Measurements from ENCODE around the gene VEZT.
"Not testable (repeated sequence)": the region's sequence is repeated elsewhere in the genome, so short reads cannot be mapped to it uniquely, and the experiment has no call there.

The VEZT gene

DNA sequence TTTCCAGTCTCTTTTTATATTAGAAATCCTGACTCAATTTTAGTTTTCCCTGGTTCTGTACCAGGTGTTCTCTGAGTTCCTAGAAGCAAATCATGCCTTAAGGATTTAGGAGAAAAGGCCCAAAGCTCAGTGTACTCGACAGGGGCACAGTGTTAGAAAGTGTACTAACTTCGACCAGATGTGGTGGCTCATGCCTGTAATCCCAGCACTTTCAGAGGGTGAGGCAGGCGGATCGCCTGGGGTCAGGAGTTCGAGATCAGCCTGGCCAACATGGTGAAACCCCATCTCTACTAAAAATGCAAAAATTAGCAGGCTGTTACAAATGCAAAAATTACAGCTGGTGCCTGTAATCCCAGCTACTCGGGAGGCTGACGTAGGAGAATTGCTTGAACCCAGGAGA is 12.0 kb downstream of the VEZT start:
- Histone ChIP-seq H3K9ac (ENCODE audit: low read depth, low read length) (no peak overlapping the region), H3K4me1 (ENCODE audit: insufficient read depth, low read length) (0 out of 2 replicates have a peak, but pooled peaks cover under 1% of the 10 kb centered on the region), H3K4me3 (ENCODE audit: low read length) (no peak overlapping the region), H3K27ac (ENCODE audit: low read length) (no peak overlapping the region), H3K36me3 (ENCODE audit: insufficient read depth, low read depth, low read length) (peaks cover 12% of the 10 kb centered on the region; the same call in 1 of the 2 replicates), H3K27me3 (ENCODE audit: insufficient read depth, low read length) (no peaks in the 10 kb centered on the region), H3K9me3 (ENCODE audit: insufficient read depth, low read depth, low read length) (no peaks in the 10 kb centered on the region)

DNA sequence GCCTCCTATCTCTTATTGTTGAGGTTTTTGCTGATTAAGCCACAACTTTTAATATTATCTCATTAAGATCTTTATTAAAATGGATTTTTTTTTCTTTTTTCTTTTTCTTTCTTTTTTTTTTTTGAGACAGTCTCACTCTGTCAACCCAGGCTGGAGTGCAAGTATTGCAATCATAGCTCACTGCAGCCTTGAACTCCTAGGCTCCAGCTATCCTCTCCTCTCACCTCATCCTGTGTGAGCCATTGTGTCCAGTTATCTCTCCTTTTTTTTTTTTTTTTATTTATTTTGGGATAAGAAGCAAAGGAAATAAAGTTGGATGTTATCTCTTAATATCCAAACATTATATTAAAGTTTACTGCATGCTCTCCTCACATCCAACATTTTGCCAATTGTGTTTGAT is 12.7 kb downstream of the VEZT start:
- H3K9ac ChIP-seq (ENCODE audit: low read depth, low read length): no peak overlapping the region
- no peaks in the 10 kb centered on the region for H3K9me3 ChIP-seq (ENCODE audit: insufficient read depth, low read depth, low read length)
- 0 out of 2 replicates have a peak, but pooled peaks cover 8% of the 10 kb centered on the region for H3K36me3 ChIP-seq (ENCODE audit: insufficient read depth, low read depth, low read length)
- no peak overlapping the region for H3K27ac ChIP-seq (ENCODE audit: low read length)
- H3K27me3 ChIP-seq (ENCODE audit: insufficient read depth, low read length): no peaks in the 10 kb centered on the region
- no peaks in the 10 kb centered on the region for H3K4me1 ChIP-seq (ENCODE audit: insufficient read depth, low read length)
- no peak overlapping the region for H3K4me3 ChIP-seq (ENCODE audit: low read length)

DNA sequence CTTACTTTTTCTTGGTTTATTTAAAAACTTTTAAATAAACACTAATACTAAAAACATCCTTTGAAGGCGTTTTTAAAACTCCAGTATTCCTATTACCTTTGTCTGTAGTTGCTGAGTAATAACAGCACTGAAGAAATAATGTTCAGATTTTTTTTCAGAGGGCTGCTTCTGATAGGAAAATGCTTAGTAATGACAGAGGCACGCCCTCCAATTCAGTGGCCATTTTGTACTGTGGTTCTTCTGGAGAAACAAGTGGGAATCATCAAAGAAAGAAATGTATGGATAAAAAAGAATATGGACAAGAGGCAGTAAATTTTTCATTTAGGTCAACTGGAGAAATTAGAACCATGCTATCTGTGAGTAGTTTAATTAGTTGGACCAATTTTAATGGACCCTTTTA is 13.6 kb downstream of the VEZT start:
- Histone ChIP-seq H3K4me1 (ENCODE audit: insufficient read depth, low read length) (no peaks in the 10 kb centered on the region), H3K9ac (ENCODE audit: low read depth, low read length) (no peak overlapping the region; the same call in 1 of the 2 replicates), H3K4me3 (ENCODE audit: low read length) (no peak overlapping the region), H3K27ac (ENCODE audit: low read length) (no peak overlapping the region), H3K36me3 (ENCODE audit: insufficient read depth, low read depth, low read length) (0 out of 2 replicates have a peak, but pooled peaks cover 8% of the 10 kb centered on the region), H3K9me3 (ENCODE audit: insufficient read depth, low read depth, low read length) (no peaks in the 10 kb centered on the region), H3K27me3 (ENCODE audit: insufficient read depth, low read length) (no peaks in the 10 kb centered on the region)

DNA sequence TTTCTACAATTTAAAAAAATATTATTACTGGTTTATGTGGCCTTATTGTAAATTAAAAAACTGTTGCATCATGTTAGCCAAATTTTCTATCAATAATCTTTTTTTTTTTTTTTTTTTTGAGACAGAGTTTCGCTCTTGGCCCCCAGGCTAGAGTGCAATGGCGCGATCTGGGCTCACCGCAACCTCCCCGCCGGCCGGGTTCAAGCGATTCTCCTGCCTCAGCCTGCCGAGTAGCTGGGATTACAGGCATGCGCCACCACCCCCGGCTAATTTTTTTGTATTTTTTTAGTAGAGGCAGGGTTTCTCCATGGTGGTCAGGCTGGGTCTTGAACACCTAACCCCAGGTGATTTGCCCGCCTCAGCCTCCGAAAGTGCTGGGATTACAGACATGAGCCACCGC is 16.6 kb downstream of the VEZT start:
- H3K9ac ChIP-seq (ENCODE audit: low read depth, low read length); H3K27ac ChIP-seq (ENCODE audit: low read length); H3K9me3 ChIP-seq (ENCODE audit: insufficient read depth, low read depth, low read length); H3K36me3 ChIP-seq (ENCODE audit: insufficient read depth, low read depth, low read length); H3K4me3 ChIP-seq (ENCODE audit: low read length); H3K4me1 ChIP-seq (ENCODE audit: insufficient read depth, low read length); H3K27me3 ChIP-seq (ENCODE audit: insufficient read depth, low read length): not testable (repeated sequence)

DNA sequence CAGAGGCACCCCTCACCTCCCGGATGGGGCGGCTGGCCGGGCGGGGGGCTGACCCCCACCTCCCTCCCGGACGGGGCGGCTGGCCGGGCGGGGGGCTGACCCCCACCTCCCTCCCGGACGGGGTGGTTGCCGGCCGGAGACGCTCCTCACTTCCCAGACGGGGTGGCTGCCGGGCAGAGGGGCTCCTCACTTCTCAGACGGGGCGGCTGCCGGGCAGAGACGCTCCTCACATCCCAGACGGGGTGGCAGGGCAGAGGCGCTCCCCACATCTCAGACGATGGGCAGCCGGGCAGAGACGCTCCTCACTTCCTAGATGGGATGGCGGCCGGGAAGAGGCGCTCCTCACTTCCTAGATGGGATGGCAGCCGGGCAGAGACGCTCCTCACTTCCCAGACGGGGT is 18.0 kb downstream of the VEZT start:
- not testable (repeated sequence) for H3K4me1 ChIP-seq (ENCODE audit: insufficient read depth, low read length); H3K36me3 ChIP-seq (ENCODE audit: insufficient read depth, low read depth, low read length); H3K9me3 ChIP-seq (ENCODE audit: insufficient read depth, low read depth, low read length); H3K9ac ChIP-seq (ENCODE audit: low read depth, low read length); H3K27ac ChIP-seq (ENCODE audit: low read length); H3K4me3 ChIP-seq (ENCODE audit: low read length); H3K27me3 ChIP-seq (ENCODE audit: insufficient read depth, low read length)

DNA sequence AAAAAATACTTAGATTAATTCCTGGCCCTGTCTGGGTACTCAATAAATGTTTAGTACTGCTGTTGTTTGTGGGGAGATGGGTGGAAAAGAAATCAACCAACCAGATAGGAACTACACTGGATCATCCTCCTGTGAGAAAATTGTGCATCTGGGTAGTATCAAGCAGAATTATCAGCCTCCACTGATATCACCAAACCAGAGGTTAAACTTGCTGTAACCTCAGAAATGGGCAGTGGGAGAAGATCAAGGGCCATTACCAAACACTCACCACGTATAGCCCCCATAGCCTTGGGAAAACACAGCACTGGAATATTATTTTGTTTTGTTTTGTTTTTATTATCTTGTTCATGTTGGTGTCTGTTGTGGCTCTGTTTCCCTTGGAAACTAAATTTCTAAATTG is 19.7 kb downstream of the VEZT start:
- Histone ChIP-seq H3K4me1 (ENCODE audit: insufficient read depth, low read length) (no peaks in the 10 kb centered on the region), H3K9me3 (ENCODE audit: insufficient read depth, low read depth, low read length) (no peaks in the 10 kb centered on the region), H3K27ac (ENCODE audit: low read length) (no peak overlapping the region), H3K9ac (ENCODE audit: low read depth, low read length) (no peak overlapping the region), H3K36me3 (ENCODE audit: insufficient read depth, low read depth, low read length) (peaks cover 14% of the 10 kb centered on the region; the same call in 1 of the 2 replicates), H3K27me3 (ENCODE audit: insufficient read depth, low read length) (no peaks in the 10 kb centered on the region), H3K4me3 (ENCODE audit: low read length) (no peak overlapping the region)

DNA sequence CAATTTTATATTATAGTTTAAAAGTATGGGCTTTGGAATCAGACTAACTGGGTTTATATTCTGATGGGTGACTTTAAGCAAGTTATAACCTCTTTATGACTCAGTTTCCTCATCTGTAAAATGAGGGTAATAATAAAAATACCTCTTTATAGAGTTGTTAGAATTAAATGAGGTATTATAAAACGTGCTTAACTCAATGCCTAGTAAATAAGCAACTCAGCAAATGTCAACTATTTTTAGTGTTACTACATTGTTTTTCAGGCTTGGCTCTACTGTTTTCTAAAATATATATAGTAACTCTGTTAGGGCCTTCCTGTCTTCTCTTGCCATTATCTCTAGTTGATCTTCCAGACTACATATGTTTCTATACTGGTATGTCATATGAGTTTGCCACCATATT is 20.5 kb downstream of the VEZT start:
- Histone ChIP-seq H3K4me3 (ENCODE audit: low read length) (no peak overlapping the region), H3K27ac (ENCODE audit: low read length) (no peak overlapping the region), H3K9ac (ENCODE audit: low read depth, low read length) (no peak overlapping the region), H3K27me3 (ENCODE audit: insufficient read depth, low read length) (no peaks in the 10 kb centered on the region), H3K4me1 (ENCODE audit: insufficient read depth, low read length) (no peaks in the 10 kb centered on the region), H3K36me3 (ENCODE audit: insufficient read depth, low read depth, low read length) (peaks cover 22% of the 10 kb centered on the region; the same call in 1 of the 2 replicates), H3K9me3 (ENCODE audit: insufficient read depth, low read depth, low read length) (no peaks in the 10 kb centered on the region)

DNA sequence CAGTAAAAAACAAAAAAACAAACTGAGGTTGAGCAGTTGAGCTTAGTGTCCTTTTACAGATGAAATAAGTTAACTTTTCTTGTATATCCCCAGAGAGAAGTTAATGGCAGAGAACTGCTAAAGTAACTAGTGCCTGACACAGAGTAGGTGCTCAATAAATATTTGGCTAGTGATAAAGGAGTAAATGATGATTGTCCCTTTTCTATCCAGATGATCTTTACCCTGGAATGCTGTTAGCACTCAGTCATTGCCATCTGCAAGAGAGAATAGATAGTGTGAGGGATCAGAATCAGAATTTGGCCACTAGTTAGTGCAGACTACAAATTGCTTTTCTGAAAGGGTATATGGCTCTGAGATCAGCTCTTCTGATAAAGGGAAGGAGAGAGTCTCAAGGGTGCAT is 21.6 kb downstream of the VEZT start:
- no peak overlapping the region for H3K9ac ChIP-seq (ENCODE audit: low read depth, low read length)
- H3K27me3 ChIP-seq (ENCODE audit: insufficient read depth, low read length): no peaks in the 10 kb centered on the region
- no peak overlapping the region for H3K27ac ChIP-seq (ENCODE audit: low read length)
- no peaks in the 10 kb centered on the region for H3K9me3 ChIP-seq (ENCODE audit: insufficient read depth, low read depth, low read length)
- no peaks in the 10 kb centered on the region for H3K4me1 ChIP-seq (ENCODE audit: insufficient read depth, low read length)
- H3K4me3 ChIP-seq (ENCODE audit: low read length): no peak overlapping the region
- peaks cover 21% of the 10 kb centered on the region; the same call in 1 of the 2 replicates for H3K36me3 ChIP-seq (ENCODE audit: insufficient read depth, low read depth, low read length)

DNA sequence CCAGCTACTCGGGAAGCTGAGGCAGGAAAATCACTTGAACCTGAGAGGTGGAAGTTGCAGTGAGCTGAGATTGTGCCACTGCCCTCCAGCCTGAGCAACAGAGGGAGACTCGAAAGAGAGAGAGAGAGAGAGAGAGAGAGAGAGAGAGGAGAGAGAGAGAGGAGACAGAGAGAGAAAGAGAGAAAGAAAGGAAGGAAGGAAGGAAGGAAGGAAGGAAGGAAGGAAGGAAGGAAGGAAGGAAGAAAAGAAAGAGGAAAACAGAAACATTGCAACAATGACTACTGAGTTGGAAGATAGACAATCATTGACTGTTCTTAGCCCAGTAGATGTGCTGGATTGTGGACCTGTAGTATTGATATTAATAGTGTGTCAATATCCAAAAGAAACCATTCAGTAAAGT is 22.2 kb downstream of the VEZT start:
- not testable (repeated sequence) for H3K9ac ChIP-seq (ENCODE audit: low read depth, low read length); H3K4me3 ChIP-seq (ENCODE audit: low read length); H3K4me1 ChIP-seq (ENCODE audit: insufficient read depth, low read length); H3K27me3 ChIP-seq (ENCODE audit: insufficient read depth, low read length); H3K9me3 ChIP-seq (ENCODE audit: insufficient read depth, low read depth, low read length); H3K27ac ChIP-seq (ENCODE audit: low read length)
- H3K36me3 ChIP-seq (ENCODE audit: insufficient read depth, low read depth, low read length): peaks cover 19% of the 10 kb centered on the region; the same call in 1 of the 2 replicates

DNA sequence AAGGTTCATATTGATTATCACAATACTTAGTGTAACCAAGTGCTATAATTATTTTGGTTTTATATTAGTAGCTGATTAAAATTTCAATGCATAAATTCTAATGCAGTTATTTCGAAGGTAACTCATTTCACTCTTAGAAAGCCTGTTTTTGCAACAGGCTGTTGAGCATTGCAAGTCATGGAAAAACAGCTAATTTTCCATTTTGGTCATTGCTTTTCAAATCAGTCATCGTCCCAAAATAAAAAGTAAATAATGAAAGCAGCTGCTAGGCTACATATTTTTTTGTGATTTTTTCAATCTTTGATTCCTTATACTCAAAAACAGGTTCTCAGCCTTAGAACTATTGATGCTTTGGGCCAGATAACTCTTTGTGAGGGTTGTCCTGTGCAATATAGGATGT is 22.9 kb downstream of the VEZT start:
- no peaks in the 10 kb centered on the region for H3K27me3 ChIP-seq (ENCODE audit: insufficient read depth, low read length)
- H3K36me3 ChIP-seq (ENCODE audit: insufficient read depth, low read depth, low read length): peaks cover 19% of the 10 kb centered on the region; the same call in 1 of the 2 replicates
- no peak overlapping the region for H3K27ac ChIP-seq (ENCODE audit: low read length)
- no peak overlapping the region for H3K4me3 ChIP-seq (ENCODE audit: low read length)
- H3K9ac ChIP-seq (ENCODE audit: low read depth, low read length): no peak overlapping the region
- H3K4me1 ChIP-seq (ENCODE audit: insufficient read depth, low read length): no peaks in the 10 kb centered on the region
- no peaks in the 10 kb centered on the region for H3K9me3 ChIP-seq (ENCODE audit: insufficient read depth, low read depth, low read length)

DNA sequence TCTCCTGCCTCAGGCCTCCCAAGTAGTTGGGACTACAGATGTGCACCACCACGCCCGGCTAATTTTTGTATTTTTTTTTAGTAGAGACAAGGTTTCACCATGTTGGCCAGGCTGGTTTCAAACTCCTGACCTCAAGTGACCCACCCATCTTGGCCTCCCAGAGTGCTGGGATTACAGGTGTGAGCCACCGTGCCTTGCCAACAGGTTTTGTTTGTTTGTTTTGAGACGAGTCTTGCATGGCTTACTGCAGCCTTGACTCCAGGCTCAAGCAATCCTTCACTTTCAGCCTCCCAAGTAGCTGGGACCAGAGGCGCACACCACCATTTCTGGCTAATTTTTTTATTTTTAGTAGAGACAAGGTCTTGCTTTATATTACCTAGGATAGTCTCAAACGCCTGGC is 23.5 kb downstream of the VEZT start:
- H3K4me3 ChIP-seq (ENCODE audit: low read length); H3K27ac ChIP-seq (ENCODE audit: low read length); H3K4me1 ChIP-seq (ENCODE audit: insufficient read depth, low read length); H3K9ac ChIP-seq (ENCODE audit: low read depth, low read length); H3K27me3 ChIP-seq (ENCODE audit: insufficient read depth, low read length); H3K9me3 ChIP-seq (ENCODE audit: insufficient read depth, low read depth, low read length): not testable (repeated sequence)
- H3K36me3 ChIP-seq (ENCODE audit: insufficient read depth, low read depth, low read length): peaks cover 19% of the 10 kb centered on the region; the same call in 1 of the 2 replicates

DNA sequence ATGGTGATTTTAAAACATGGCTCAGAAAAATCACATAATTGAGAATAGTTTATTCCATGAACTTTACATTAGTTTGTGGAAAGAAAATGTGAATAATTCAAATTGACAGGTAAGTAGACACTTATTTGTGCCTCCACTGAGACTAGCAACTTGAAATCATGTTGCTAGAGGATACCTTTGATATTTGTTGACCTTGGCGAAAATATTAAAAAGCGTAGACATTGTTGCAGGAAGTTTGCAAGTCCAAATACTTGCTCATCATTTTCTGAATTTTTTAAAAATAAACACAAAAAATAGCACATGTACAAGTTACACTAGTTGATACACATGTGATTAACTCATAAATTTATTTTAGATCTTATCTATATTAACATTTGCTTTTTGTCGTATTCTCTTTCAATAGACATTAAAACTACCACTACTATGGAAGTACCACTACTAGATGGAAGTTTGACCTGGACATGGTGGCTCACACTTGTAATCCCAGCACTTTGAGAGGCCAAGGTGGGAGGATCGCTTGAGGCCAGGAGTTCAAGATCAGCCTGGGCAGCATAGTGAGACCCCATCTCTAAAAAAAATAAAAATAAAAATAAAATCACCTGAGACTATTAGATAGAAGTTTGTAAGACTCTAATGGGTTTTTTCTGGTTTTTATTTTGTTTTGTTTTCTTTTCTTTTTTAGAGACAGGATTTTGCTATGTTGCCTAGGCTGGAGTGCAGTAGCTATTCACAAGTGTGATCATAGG is 24.3 kb downstream of the VEZT start:
- Histone ChIP-seq H3K27ac (ENCODE audit: low read length) (no peak overlapping the region), H3K27me3 (ENCODE audit: insufficient read depth, low read length) (no peaks in the 10 kb centered on the region), H3K9me3 (ENCODE audit: insufficient read depth, low read depth, low read length) (no peaks in the 10 kb centered on the region), H3K4me3 (ENCODE audit: low read length) (no peak overlapping the region), H3K4me1 (ENCODE audit: insufficient read depth, low read length) (no peaks in the 10 kb centered on the region), H3K9ac (ENCODE audit: low read depth, low read length) (no peak overlapping the region), H3K36me3 (ENCODE audit: insufficient read depth, low read depth, low read length) (peaks cover 19% of the 10 kb centered on the region; the same call in 1 of the 2 replicates)

All from iPS-20b (cell line).